ENCODE results near the gene NTM.

NTM gene

GRCh38 chr11:132036746-132037466, 666.5 kb downstream of the NTM start:
- DNase-seq = no peak

GRCh38 chr11:132037467-132037862, 667.0 kb downstream of the NTM start:
- no peak for DNase-seq

- DNase-seq = no peak
Observed at GRCh38 chr11:132037956-132038355, 667.5 kb downstream of the NTM start.

- no peak for DNase-seq
Observed at GRCh38 chr11:132039521-132039920, 669.1 kb downstream of the NTM start.

- no peak for DNase-seq
Observed at GRCh38 chr11:132042296-132042695, 671.9 kb downstream of the NTM start.

GRCh38 chr11:132043714-132044113, 673.3 kb downstream of the NTM start:
- DNase-seq = no peak

- no peak for DNase-seq
Observed at GRCh38 chr11:132045107-132045506, 674.7 kb downstream of the NTM start.

GRCh38 chr11:132046288-132046865, 676.0 kb downstream of the NTM start:
- DNase-seq = no peak

GRCh38 chr11:132047167-132047566, 676.8 kb downstream of the NTM start:
- no peak for DNase-seq

- DNase-seq = no peak
Observed at GRCh38 chr11:132048040-132048439, 677.6 kb downstream of the NTM start.

GRCh38 chr11:132049205-132049604, 678.8 kb downstream of the NTM start:
- no peak for DNase-seq

GRCh38 chr11:132050049-132050448, 679.6 kb downstream of the NTM start:
- no peak for DNase-seq

GRCh38 chr11:132050577-132051165, 680.3 kb downstream of the NTM start:
- no peak for DNase-seq

- DNase-seq = no peak
Observed at GRCh38 chr11:132051704-132052103, 681.3 kb downstream of the NTM start.

GRCh38 chr11:132052342-132052741, 681.9 kb downstream of the NTM start:
- no peak for DNase-seq

- no peak for DNase-seq
Observed at GRCh38 chr11:132052904-132053303, 682.5 kb downstream of the NTM start.

GRCh38 chr11:132054822-132055221, 684.4 kb downstream of the NTM start:
- DNase-seq = no peak

- DNase-seq = no peak
Observed at GRCh38 chr11:132055296-132055695, 684.9 kb downstream of the NTM start.

- DNase-seq = no peak
Observed at GRCh38 chr11:132056689-132057088, 686.3 kb downstream of the NTM start.

GRCh38 chr11:132057266-132057665, 686.9 kb downstream of the NTM start:
- DNase-seq = no peak

- DNase-seq = peak; percentile 21
Observed at GRCh38 chr11:132058211-132058772, 687.9 kb downstream of the NTM start.

GRCh38 chr11:132060567-132060966, 690.2 kb downstream of the NTM start:
- DNase-seq = no peak

- no peak for DNase-seq
Observed at GRCh38 chr11:132062031-132062430, 691.6 kb downstream of the NTM start.

- DNase-seq = no peak
Observed at GRCh38 chr11:132062541-132062940, 692.1 kb downstream of the NTM start.

All from KG1 (cell line).